Spleen (tissue), 7 donors: ENCODE data around the gene MIGA1.

Experiments
- CTCF ChIP-seq, 11 experiments: fragments of 200-600 bp in 7 of 11; fragments of 450-650 bp in 4 of 11; sonication (generic) in 4 of 11; IDR thresholded peaks in 8 of 11; conservative IDR thresholded peaks in 3 of 11; 1 replicate in 7 of 11; 2 replicates in 4 of 11; pipeline versions ENCODE4 v1.4.0 to v1.8.0; 2016 to 2021; ENCODE audit warnings: antibody characterized with exemption in 11 of 11, inconsistent platforms in 4 of 11, mild to moderate bottlenecking in 1 of 11
- POLR2A ChIP-seq, 3 donors: fragments of 450-650 bp; IDR thresholded peaks; one replicate each; pipeline ENCODE4 v1.5.1; 2017; ENCODE audit warnings: antibody characterized with exemption in 3 of 3, mild to moderate bottlenecking in 1 of 3
- POLR2AphosphoS5 ChIP-seq, 3 donors: sonication (generic); formaldehyde crosslinking; IDR thresholded peaks; one replicate each; pipeline ENCODE4 v1.5.1; 2017; ENCODE audit warnings: antibody characterized with exemption in 3 of 3
- donor health status: DM: no; HTN: no; CAD: no; lungs with moderate emphysema.
- donor health status: DM: no; HTN: no; CAD: no.
- donor health status: DM: no; HTN: no; CAD: no.

DNA sequence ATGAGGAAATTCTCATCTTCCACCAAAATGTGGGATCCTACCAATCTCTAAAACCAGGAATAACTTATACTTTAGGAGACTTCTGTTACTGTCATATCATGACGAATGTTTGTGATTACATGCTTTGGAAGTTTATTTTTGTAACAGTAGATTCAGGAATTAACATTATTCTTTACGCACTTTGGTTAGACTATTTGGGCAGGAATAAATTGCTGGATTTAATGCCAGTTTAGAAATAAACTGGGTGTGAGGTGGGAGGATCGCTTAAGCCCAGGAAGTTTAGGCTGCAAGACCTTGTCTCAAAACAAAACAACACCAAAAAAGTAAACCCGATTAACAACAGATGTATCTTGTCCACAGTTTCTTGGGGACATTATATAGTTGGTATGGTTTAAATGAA, 52.1 kb downstream of the MIGA1 start:
- TF ChIP-seq CTCF (IDR thresholded peaks at IDR 0.05 in 8 of 11, conservative IDR thresholded peaks at IDR 0.05 in 3 of 11) (no peak), POLR2A (IDR thresholded peaks at IDR 0.05) (no peak), POLR2AphosphoS5 (IDR thresholded peaks at IDR 0.05) (no peak)
